ENCODE results near the gene TRIM26. TPM values are rescaled to one million over a fixed set of nuclear protein-coding genes. Genes with fewer than 3 reads are reported as not detected.

Gene TRIM26
- total and polyA plus RNA-seq, 2 donors (not counting 3 experiments of a cell fraction or from before 2014, with no cell fraction given), result 30.4 to 34.5 TPM

DNA sequence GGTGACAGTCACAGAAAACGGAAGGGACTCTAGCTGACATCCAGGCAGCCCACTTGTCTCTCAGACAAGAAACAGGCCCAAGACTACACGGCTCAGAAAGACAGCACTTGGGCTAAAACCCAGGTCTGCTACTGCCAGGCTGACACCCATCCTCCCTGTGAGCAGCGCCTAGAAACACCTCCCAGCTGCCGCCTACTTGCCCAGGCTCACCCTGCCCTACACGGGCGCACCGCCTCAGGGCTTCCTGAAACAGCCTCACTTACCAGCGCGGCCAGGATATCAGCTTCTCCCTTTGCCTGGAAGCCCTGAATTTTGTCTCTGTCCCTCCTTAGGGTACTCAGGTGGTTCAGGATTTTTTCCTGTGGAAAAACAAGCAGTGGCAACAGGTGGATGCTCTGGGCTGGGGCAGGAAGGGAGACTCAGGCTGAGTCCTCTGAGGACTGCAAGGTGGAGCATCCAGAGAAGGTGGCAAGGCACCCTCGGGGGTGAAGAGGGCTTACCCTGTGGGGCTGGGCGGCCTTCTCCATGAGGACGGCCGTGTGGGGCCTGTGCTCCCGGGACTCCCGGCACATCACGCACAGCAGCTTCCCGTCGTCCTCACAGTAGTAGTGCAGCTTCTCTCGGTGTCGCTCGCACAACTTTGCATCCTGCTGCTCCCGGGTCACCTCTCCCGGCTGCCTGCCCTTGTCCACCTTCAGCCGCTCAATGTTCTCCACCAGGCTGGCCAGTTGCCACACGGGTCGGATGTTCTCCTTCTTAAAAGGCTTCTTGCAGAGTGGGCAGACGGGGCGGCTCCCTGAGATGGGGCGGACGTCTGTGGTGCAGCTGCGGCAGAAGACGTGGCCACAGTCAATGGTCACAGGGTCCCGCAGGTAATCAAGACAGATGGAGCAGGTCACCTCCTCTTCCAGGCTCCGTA, 14.8 kb downstream of the TRIM26 start:
- no peak for FAIRE-seq
- CTCF ChIA-PET, result no interaction called here

More for the DNA sequence above, 14.8 kb downstream of the TRIM26 start:
- Histone ChIP-seq H3K9me3 (replicated peaks; ENCODE audit: control insufficient read depth, insufficient read depth, low read length) (no peaks in the 10 kb centered on the region), H3K79me2 (ENCODE audit: control insufficient read depth, insufficient read depth, low read length) (no peaks in the 10 kb centered on the region), H3K36me3 (ENCODE audit: control insufficient read depth in 2 of 2, extremely low read depth in 1 of 2, insufficient read depth in 2 of 2, low read length in 2 of 2) (peaks cover 14 to 24% of the 10 kb centered on the region in 2 experiments), H3K27ac (ENCODE audit: insufficient read depth, low read depth, low read length) (no peak overlapping the region), H3K4me2 (ENCODE audit: insufficient read depth, low read length) (no peak overlapping the region), H3K4me1 (ENCODE audit: control insufficient read depth, extremely low read depth, insufficient read depth, low read length) (no peaks in the 10 kb centered on the region), H2AFZ (ENCODE audit: low read depth, low read length) (no peak overlapping the region), H3K9ac (replicated peaks; ENCODE audit: extremely low read depth, insufficient read depth, low read length) (no peak overlapping the region), H3K4me3 (replicated peaks in 1 of 3; ENCODE audit: insufficient read depth in 1 of 3, low read depth in 1 of 3, low read length in 3 of 3) (no peak overlapping the region), H3K27me3 (ENCODE audit: control insufficient read depth in 2 of 2, insufficient read depth in 2 of 2, low read length in 2 of 2) (no peaks in the 10 kb centered on the region), H4K20me1 (replicated peaks; ENCODE audit: control insufficient read depth, extremely low read depth, insufficient read depth, low read length) (no peaks in the 10 kb centered on the region), H3K9me1 (replicated peaks; ENCODE audit: control insufficient read depth, extremely low read depth, insufficient read depth, low read length) (no peaks in the 10 kb centered on the region)
- BruUV-seq (replicated peaks), result no TSS peak
- intact Hi-C loops (cut with micrococcal nuclease) (no loop called here), dilution Hi-C loops (cut with MboI; ENCODE audit: extremely low pct_ligation_motif_present, low sequenced_read_pairs) (no loop called here)
- POLR2A ChIA-PET, result no interaction called here
- TF ChIP-seq, protein P1, sequence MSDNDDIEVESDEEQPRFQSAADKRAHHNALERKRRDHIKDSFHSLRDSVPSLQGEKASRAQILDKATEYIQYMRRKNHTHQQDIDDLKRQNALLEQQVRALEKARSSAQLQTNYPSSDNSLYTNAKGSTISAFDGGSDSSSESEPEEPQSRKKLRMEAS (IDR thresholded peaks at IDR 0.05; ENCODE audit: insufficient read depth, insufficient read length), result no peak
- TF ChIP-seq POLR2AphosphoS5 (IDR thresholded peaks at IDR 0.05; ENCODE audit: insufficient read depth, low read depth, low read length) (no peak), FOS (IDR thresholded peaks at IDR 0.05; ENCODE audit: borderline replicate concordance, insufficient read depth, low read length) (no peak), JUN (IDR thresholded peaks at IDR 0.05; ENCODE audit: borderline replicate concordance, insufficient read depth, insufficient read length, low read depth) (no peak), MYC (IDR thresholded peaks at IDR 0.05; ENCODE audit: low read depth, low read length) (no peak), POLR2A (IDR thresholded peaks at IDR 0.05; ENCODE audit: low read depth, low read length) (no peak), GATA2 (IDR thresholded peaks at IDR 0.05; ENCODE audit: insufficient read depth, insufficient read length, low read depth, low read length) (no peak), EZH2 (IDR thresholded peaks at IDR 0.05; ENCODE audit: borderline replicate concordance, low read depth, low read length, severe bottlenecking) (no peak)
- TF ChIP-seq, protein P2, sequence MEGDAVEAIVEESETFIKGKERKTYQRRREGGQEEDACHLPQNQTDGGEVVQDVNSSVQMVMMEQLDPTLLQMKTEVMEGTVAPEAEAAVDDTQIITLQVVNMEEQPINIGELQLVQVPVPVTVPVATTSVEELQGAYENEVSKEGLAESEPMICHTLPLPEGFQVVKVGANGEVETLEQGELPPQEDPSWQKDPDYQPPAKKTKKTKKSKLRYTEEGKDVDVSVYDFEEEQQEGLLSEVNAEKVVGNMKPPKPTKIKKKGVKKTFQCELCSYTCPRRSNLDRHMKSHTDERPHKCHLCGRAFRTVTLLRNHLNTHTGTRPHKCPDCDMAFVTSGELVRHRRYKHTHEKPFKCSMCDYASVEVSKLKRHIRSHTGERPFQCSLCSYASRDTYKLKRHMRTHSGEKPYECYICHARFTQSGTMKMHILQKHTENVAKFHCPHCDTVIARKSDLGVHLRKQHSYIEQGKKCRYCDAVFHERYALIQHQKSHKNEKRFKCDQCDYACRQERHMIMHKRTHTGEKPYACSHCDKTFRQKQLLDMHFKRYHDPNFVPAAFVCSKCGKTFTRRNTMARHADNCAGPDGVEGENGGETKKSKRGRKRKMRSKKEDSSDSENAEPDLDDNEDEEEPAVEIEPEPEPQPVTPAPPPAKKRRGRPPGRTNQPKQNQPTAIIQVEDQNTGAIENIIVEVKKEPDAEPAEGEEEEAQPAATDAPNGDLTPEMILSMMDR (IDR thresholded peaks at IDR 0.05; ENCODE audit: extremely low read depth in 1 of 2, insufficient read depth in 1 of 2, low read depth in 1 of 2, low read length in 2 of 2), result no peak
- DNase-seq (ENCODE audit: low read depth, low spot score), result no peak
